G401 (cell line): ENCODE measurements around the gene ZNF384. TPM values are rescaled to one million over a fixed set of nuclear protein-coding genes. Genes with fewer than 3 reads are reported as not detected.
A peak's percentile ranks its signal among the peaks of the same experiment; 100 is the strongest.
"Not testable (repeated sequence)": the region's sequence is repeated elsewhere in the genome, so short reads cannot be mapped to it uniquely, and the experiment has no call there.

Experiments
- DNase-seq: peaks from one replicate; pipeline ENCODE4 v3.0.0-alpha.2; 2015; ENCODE audit warnings: low spot score
- in situ Hi-C: cut with HindIII; loops from 2 replicates; pipeline ENCODE4 v1.10.0; 2016; ENCODE audit warnings: low sequenced_read_pairs, mixed read lengths
- total RNA-seq: library from RNA; depleted of rRNA; stranded (reverse); fragments of >200 nt; shearing (Covaris generic); gene quantifications from 2 replicates; pipeline ENCODE4 v1.2.3, GENCODE V29; 2014; rRNA removed

ZNF384 gene
- total RNA-seq: 14.9 and 25.5 TPM in 2 replicates

DNA sequence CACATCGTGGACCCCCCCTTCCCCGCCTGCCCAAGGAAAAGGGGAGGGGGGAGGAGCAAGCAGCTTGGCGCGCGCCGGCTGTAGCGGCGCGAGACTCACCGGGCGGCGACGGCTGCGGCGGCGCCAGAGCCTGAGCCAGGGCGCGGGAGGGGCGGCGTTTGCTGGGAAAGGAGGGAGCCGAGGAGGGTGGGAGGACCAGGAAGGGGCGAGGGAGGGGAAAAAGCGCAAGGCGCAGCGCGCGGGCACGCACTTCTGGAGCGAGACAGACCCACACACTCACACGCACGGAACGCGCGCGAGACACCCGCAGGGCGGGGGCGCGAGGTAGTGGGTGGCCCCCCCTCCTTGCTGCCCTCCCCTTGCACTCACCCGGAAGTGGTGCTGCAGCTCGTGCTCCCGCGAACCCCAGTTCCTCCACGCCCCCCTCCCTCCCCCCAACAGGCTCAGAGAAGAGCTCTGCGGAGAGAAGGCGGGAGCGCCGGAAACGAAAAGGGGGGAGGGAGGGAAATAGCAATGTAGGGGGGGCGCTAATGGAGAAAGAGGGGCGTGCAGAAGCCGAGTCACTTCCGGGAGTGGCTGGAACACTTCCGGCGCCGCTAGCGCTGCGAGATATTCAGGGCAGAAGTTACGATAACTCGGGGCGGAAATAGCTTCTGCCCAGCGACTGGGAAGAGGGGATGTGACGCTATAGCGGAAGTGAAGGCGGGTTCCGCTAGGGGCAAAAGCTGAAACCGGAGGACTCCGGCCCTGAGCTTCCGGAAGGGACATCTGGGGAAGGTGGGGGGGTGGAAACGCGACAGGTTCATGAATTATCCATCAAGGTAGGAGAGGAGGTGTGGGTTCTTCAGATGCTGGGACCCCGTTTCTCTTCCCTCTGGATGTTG is at the start of gene ZNF384:
ZNF384 (minus strand) TSS at position 377 of the 884 bp plus-strand sequence. CDS start 9,855 bp downstream, outside the sequence.
- DNase-seq: peak; percentile 100
- in situ Hi-C loops: no loop called here

DNA sequence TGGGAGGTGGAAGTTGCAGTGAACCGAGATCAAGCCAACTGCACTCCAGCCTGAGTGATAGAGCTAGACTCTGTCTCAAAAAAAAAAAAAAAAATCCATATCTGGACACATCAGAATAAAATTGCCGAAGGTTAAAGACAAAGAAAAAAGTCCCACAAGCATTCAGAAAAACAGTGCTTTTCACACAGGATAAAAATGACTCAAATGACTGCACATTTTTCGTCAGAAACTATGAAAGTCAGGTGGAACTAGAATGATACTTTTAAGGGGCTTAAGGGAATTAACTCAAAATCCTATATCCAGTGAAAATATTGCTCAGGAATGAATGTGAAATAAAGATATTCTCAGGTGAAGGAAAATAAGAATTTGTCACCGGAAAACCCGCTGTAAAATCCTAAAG is 47.6 kb upstream of the ZNF384 start:
- in situ Hi-C loops: no loop called here
- DNase-seq: no peak

DNA sequence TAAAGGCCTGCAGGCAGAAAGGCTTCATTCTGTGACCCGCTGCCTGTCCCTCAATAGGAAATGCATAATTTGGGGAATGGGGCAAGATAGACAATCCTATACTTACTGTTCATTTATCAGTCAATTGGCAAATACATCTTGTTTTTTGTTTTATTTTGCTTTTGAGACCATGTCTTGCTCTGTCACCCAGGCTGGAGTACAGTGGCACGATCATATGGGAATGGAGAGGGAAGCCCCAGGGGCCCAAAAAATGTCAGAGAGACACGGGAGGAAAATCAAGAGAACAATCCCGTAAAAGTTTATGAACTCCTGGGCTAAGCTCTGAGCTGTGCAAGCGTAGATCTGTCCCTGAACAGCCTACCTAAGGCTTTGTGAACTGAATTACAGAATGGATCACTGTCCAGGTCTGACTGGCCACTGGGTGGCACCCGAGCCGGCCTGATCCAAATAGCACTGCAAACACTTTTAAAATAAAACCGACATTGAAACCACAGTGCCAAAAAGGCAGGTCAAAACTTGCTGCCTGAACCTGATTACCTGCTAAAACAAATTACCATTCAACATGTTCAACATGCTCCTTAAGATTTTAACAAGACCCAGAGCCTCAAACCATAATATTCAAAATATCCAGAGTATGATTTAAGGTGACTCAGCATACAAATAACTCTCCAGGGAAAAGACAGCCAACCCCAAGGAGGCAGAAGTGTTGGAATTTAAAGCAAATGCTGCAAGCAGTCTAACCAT is 46.4 kb upstream of the ZNF384 start:
- in situ Hi-C loops: no loop called here
- DNase-seq: peak; percentile 89

DNA sequence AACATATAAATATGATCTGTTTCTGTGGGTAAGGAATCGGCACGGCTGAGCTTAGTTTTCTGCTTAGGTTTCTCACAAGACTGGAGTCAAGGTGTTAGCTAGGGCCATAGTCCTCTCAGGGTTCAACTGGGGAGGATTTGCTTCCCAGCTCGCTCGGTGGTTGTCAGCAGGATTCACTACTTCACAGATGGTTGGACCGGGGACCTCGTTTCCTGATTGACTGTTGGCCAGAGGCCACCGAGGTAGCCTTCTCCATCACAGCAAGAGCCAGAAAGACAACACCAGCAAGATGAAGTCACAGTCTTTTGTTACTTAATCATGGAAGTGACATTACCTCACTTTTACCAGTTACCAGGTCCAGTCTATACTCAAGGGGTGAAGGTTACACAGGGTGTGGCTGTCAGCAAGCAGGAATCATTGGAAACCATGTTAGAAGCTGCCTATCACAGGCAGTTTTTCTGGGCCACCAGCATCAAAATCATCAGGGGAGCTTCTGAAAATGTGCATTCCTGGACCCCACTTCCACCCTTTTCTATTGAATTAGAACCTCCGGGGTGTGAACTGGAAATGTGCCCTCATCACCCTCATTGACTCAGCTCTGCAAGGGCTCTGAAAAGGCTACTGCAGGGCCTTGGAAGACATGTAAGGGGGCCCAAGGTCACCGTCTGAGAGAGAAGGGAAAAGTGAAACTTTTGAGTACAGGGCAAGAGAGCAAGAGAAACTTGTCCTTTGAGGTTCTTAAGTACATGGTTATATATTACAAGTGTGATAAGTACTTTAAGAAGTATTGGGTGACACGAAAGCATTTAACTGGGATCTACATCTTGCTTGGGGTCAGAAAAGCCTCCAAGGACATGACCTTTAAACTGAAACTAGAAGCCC is 45.6 kb upstream of the ZNF384 start:
- in situ Hi-C loops: no loop called here
- peak; percentile 87 for DNase-seq

DNA sequence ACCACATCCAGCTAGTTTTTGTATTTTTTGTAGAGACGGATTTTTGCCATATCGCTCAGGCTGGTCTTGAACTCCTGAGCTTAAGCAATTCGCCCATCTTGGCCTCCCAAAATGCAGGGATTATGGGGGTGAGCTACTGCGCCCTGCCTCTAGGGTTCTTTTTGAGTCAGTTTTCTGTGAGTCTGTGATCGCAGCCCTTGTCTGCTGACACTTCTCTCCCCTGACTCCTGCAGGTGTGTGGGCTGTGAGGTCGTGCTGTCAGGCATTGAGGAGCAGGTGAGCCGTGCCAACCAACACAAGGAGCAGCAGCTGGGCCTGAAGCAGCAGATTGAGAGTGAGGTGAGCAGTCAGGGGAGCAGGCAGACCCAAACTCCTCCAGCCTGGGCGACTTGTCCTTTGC is 41.0 kb upstream of the ZNF384 start:
- in situ Hi-C loops: no loop called here
- DNase-seq: no peak

DNA sequence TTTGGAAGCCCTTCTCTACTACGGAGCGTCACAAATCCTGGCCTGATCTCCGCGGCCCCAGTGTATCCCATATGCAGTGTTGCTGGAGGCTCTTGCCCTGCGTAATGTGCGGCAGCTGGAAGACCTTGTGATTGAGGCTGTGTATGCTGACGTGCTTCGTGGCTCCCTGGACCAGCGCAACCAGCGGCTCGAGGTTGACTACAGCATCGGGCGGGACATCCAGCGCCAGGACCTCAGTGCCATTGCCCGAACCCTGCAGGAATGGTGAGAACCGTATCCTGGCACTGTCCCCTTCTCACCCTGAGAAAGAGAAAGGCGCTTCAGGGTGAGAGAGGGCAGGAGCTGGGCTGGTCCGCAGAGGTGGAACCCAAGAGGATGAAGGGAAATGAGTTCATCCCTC is 40.0 kb upstream of the ZNF384 start:
- in situ Hi-C loops: no loop called here
- DNase-seq: no peak

DNA sequence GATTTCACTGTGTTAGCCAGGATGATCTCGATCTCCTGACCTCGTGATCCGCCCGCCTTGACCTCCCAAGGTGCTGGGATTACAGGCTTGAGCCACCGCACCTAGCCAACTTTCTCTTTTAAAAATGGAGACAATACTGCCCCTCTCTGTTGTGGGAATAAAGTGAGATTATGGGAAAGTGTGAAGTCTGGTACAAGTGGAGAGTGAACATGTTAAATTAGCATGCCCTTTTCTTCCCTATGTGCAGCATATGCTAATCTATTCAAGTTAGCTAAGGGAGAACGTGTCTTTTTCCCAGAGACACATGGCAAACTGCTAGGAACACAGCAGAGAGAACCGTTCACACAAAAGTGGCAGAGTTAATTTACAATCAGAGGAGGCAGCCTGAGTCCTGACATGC is 36.2 kb upstream of the ZNF384 start:
- no peak for DNase-seq
- in situ Hi-C loops: no loop called here

DNA sequence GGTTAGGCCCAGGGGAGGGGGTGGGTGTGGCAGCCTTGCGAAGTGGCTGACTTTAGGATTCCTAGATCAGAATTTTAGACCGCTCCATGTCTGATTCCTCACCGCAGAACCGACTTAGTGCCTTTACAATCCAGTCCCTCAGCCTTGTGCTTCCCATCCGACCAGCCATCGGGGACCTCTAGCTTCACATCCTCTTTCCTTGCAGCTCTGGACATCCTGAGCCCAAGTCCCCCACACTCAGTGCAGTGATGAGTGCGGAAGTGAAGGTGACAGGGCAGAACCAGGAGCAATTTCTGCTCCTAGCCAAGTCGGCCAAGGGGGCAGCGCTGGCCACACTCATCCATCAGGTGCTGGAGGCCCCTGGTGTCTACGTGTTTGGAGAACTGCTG is 35.2 kb upstream of the ZNF384 start:
- in situ Hi-C loops: no loop called here
- no peak for DNase-seq

DNA sequence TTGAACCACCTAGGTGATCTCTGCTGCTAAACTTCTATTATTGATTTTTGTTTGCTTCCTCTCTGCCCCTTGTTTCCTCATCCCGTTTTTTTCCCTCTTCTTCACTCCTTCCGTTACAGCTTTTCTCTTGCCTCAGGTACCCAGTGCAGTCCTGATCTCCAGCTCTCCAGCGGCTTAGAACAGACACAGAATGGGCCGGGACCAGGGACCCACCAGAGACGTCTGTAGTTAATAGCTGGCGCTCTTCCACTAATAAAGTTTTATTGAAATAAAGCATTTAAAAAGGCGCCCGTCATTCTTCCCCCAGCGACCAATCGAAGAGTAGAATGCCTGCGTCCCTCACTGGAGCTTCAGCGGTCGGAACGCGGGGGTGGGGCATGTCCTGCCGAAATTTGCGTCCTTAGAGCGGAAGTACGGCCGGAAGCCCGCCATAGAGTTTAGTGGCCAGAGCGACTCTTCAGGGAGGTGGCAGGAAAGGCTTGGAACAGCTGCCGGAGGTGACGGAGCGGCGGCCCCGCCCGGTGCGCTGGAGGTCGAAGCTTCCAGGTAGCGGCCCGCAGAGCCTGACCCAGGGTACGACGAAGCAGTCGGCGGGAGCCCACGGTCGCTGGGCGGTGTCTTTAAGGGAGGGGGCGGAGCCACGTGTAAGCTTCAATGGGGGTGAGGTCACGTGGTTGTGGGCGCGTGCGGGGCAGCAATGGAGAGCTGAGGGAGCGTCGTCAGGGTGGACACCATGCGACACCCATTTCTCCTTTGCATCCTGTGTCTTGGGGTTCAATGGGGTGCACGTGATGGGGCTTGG is 34.6 kb upstream of the ZNF384 start, which contains the start of gene COPS7A:
COPS7A (plus strand) TSS at position 440 of the 802 bp plus-strand sequence. CDS start 611 bp downstream, outside the sequence.
- DNase-seq: peak; percentile 100
- in situ Hi-C loops: no loop called here

DNA sequence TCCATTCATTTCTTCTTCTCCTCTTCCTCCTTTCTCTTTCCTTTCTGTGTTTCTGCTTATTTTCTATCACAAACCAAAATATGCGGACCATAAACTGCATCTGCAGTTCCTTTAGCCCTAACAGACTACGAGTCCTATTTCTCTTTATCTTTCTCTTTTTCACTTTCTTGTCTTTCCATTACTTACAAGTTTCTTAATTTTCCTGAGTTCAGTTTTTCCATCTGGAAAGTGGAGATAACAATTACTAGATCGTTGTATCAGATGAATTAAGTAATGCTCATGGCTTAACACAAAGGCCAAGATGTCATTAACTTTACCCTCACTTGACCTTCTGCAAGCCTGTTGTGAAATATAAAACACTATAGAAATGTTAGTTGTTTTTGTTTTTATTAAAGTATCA is 33.7 kb upstream of the ZNF384 start:
- DNase-seq: no peak
- in situ Hi-C loops: no loop called here

DNA sequence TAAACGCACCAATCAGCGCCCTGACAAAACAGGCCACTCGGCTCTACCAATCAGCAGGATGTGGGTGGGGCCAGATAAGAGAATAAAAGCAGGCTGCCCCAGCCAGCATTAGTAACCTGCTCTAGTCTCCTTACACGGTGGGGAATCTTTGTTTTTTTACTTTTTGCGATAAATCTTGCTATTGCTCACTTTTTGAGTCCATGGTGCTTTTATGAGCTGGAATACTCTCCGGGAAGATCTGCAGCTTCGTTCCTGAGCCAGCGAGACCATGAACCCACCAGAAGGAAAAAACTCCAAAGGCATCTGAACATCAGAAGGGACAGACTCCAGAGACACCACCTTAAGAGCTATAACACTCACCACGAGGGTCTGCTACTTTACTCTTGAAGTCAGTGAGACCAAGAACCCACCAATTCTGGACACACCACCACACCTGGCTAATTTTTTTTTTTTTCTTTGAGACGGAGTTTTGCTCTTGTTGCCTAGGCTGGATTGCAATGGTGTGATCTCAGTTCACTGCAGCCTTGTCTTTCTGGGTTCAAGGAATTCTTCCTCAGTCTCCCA is 27.8 kb upstream of the ZNF384 start:
- DNase-seq: no peak
- in situ Hi-C loops: no loop called here

DNA sequence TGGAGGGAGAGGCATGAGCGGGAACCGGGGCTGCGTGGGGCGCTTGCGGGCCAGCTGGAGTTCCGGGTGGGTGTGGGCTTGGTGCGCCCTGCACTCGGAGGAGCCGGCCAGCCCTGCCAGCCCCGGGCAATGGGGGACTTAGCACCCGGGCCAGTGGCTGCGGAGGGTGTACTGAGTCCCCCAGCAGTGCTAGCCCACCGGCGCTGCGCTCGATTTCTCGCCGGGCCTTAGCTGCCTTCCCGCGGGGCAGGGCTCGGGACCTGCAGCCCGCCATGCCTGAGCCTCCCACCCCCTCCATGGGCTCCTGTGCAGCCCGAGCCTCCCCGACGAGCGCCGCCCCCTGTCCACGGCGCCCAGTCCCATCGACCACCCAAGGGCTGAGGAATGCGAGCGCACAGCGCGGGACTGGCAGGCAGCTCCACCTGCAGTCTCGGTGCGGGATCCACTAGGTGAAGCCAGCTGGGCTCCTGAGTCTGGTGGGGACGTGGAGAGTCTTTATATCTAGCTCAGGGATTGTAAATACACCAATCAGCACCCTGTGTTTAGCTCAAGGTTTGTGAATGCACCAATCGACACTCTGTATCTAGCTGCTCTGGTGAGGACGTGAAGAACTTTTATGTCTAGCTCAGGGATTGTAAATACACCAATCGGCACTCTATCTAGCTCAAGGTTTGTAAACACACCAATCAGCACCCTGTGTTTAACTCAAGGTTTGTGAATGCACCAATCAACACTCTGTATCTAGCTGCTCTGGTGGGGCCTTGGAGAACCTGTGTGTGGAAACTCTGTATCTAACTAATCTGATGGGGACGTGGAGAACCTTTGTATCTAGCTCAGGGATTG is 27.1 kb upstream of the ZNF384 start:
- in situ Hi-C loops, DNase-seq: not testable (repeated sequence)

DNA sequence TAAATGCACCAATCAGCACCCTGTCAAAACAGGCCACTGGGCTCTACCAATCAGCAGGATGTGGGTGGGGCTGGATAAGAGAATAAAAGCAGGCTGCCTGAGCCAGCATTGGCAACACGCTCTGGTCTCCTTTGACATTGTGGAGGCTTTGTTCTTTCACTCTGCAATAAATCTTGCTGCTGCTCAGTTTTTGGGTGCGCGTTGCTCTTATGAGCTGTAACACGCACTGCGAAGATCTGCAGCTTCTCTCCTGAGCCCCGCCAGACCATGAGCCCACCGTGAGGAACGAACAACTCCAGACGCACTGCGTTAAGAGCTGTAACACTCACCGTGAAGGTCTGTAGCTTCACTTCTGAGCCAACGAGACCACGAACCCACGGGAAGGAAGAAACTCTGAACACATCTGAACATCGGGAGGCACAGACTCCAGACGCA is 19.8 kb upstream of the ZNF384 start:
- no peak for DNase-seq
- in situ Hi-C loops: no loop called here

DNA sequence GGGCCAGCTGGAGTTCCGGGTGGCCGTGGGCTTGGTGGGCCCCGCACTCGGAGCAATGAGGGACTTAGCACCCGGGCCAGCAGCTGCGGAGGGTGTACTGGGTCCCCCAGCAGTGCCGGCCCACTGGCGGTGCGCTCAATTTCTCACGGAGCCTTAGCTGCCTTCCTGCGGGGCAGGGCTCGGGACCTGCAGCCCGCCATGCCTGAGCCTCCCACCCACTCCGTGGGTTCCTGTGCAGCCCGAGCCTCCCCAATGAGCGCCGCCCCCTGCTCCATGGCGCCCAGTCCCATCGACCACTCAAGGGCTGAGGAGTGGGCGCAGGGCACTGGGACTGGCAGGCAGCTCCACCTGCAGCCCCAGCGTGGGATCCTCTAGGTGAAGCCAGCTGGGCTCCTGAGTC is 19.2 kb upstream of the ZNF384 start:
- in situ Hi-C loops, DNase-seq: not testable (repeated sequence)

DNA sequence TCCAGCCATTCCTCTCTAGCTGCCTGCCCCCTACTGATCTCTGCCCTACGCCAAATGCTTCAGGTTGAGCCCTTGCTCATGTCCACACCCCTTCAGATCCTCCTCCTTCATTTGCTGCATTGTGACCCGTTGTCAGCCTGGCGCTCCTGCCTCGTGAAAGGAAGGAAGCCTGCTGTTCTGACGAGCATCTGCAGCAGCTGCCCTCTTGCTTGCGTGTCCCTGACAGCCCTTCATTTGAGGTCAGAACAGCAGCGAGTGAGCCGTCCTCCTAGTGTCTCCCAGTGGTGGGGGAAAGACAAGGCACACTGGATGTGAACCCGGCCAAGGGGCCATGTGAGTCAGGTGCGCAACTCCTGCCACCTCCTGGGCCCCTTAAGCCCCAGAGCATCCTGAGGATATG is 14.5 kb upstream of the ZNF384 start:
- in situ Hi-C loops: no loop called here
- DNase-seq: no peak

DNA sequence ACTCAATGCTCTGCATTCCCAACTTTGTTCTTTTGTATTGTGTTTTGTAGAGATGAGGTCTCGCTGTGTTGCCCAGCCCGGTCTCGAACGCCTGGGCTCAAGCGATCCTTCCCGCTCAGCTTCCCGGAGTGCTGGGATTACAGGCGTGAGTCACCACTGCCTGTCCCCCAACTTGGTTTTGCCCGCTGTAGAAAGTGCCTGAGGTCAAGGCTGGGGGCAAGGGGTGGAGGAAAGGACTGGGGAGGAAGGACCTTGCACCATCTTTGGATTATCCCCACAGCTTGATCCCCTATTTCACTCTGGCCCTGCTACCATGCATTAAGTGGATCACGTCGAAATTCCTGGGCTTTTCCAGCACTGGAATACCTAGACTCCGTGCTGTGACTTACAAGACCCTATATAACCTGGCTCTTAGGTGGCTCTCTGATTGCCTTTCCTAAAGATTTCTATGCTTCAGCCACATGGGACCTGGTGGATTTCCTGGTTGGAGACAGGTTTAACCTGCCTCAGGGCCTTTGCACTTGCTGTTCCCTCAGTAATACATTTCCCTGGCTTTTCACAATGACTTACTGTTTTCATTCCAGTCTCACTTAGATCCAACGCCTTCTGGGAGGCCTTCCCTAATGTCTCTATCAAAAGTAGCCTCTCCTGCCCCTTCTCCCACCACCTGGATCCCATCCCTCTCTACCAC is 12.0 kb upstream of the ZNF384 start:
- in situ Hi-C loops: no loop called here
- no peak for DNase-seq

DNA sequence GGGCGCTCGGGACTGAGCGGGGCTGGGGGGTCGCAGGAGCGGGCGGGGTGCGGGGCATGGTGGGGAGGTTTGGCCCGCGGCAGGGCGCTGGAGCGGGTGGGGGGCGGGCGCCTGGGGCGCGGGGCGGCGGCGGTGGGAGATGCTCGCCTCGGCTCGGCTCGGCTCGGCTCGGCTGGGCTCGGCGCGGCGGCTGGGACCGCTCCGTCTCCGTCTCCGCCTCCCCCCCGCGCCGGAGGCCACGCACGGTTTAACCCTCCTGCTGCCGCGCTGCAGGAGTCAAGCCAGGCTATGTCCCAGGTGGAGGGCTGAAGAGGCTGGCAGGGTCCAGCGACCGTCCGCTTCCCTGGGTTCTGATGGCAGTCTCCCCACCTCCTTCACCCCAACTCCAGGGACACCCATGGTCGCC is 11.5 kb upstream of the ZNF384 start, which contains the start of gene PIANP:
PIANP (minus strand) TSS at position 170 of the 406 bp plus-strand sequence. CDS start 2,754 bp downstream, outside the sequence.
- peak; percentile 73 for DNase-seq
- in situ Hi-C loops: no loop called here
